ENCODE results near the gene LRRC49.
"Not testable (repeated sequence)": the region's sequence is repeated elsewhere in the genome, so short reads cannot be mapped to it uniquely, and the experiment has no call there.

The LRRC49 gene

GRCh38 chr15:70932397-70932796 lies 39.8 kb downstream of the LRRC49 start:
- H3K4me3 ChIP-seq (ENCODE audit: low read length), result no peak overlapping the region
- H3K36me3 ChIP-seq (replicated peaks; ENCODE audit: low read depth, low read length), result no peaks in the 10 kb centered on the region
- H2AFZ ChIP-seq (ENCODE audit: low read depth, low read length), result no peak overlapping the region
- H3K9me3 ChIP-seq (ENCODE audit: insufficient read depth, low read length), result no peaks in the 10 kb centered on the region
- no peak overlapping the region for H3K9ac ChIP-seq (ENCODE audit: low read length)
- H3K79me2 ChIP-seq (ENCODE audit: low read length), result no peaks in the 10 kb centered on the region
- peak overlapping the region; percentile 17 for H3K27ac ChIP-seq (ENCODE audit: low read length)
- peaks cover 29% of the 10 kb centered on the region for H3K4me1 ChIP-seq (ENCODE audit: low read length)
- peak overlapping the region; percentile 24 for H3K4me2 ChIP-seq (ENCODE audit: low read length)
- H4K20me1 ChIP-seq (ENCODE audit: insufficient read depth, low read length), result no peaks in the 10 kb centered on the region
- no peak for TF ChIP-seq EZH2phosphoT487 (IDR thresholded peaks at IDR 0.05; ENCODE audit: low read depth)
- no peak for TF ChIP-seq CTCF (IDR thresholded peaks at IDR 0.05; ENCODE audit: low read depth, low read length)
- H3K27me3 ChIP-seq (ENCODE audit: low read depth, low read length), result no peaks in the 10 kb centered on the region

- Histone ChIP-seq H3K4me2 (ENCODE audit: low read length) (no peak overlapping the region), H4K20me1 (ENCODE audit: insufficient read depth, low read length) (no peaks in the 10 kb centered on the region), H3K36me3 (replicated peaks; ENCODE audit: low read depth, low read length) (no peaks in the 10 kb centered on the region), H3K27me3 (ENCODE audit: low read depth, low read length) (no peaks in the 10 kb centered on the region), H3K4me3 (ENCODE audit: low read length) (no peak overlapping the region), H3K79me2 (ENCODE audit: low read length) (no peaks in the 10 kb centered on the region), H3K4me1 (ENCODE audit: low read length) (peaks cover 39% of the 10 kb centered on the region), H2AFZ (ENCODE audit: low read depth, low read length) (no peak overlapping the region), H3K27ac (ENCODE audit: low read length) (no peak overlapping the region), H3K9ac (ENCODE audit: low read length) (no peak overlapping the region), H3K9me3 (ENCODE audit: insufficient read depth, low read length) (no peaks in the 10 kb centered on the region)
- TF ChIP-seq CTCF (IDR thresholded peaks at IDR 0.05; ENCODE audit: low read depth, low read length), result no peak
- no peak for TF ChIP-seq EZH2phosphoT487 (IDR thresholded peaks at IDR 0.05; ENCODE audit: low read depth)
These were observed 40.8 kb downstream of the LRRC49 start for GRCh38 chr15:70933411-70933810.

GRCh38 chr15:70935631-70936030 lies 43.0 kb downstream of the LRRC49 start:
- Histone ChIP-seq H3K36me3 (replicated peaks; ENCODE audit: low read depth, low read length) (no peaks in the 10 kb centered on the region), H3K4me1 (ENCODE audit: low read length) (peaks cover 49% of the 10 kb centered on the region), H4K20me1 (ENCODE audit: insufficient read depth, low read length) (no peaks in the 10 kb centered on the region), H3K4me2 (ENCODE audit: low read length) (no peak overlapping the region), H3K4me3 (ENCODE audit: low read length) (no peak overlapping the region), H3K27me3 (ENCODE audit: low read depth, low read length) (no peaks in the 10 kb centered on the region), H3K9ac (ENCODE audit: low read length) (no peak overlapping the region), H3K79me2 (ENCODE audit: low read length) (no peaks in the 10 kb centered on the region), H2AFZ (ENCODE audit: low read depth, low read length) (no peak overlapping the region), H3K9me3 (ENCODE audit: insufficient read depth, low read length) (no peaks in the 10 kb centered on the region), H3K27ac (ENCODE audit: low read length) (no peak overlapping the region)
- no peak for TF ChIP-seq EZH2phosphoT487 (IDR thresholded peaks at IDR 0.05; ENCODE audit: low read depth)
- TF ChIP-seq CTCF (IDR thresholded peaks at IDR 0.05; ENCODE audit: low read depth, low read length), result no peak

- no peak overlapping the region for H2AFZ ChIP-seq (ENCODE audit: low read depth, low read length)
- no peaks in the 10 kb centered on the region for H3K79me2 ChIP-seq (ENCODE audit: low read length)
- no peak overlapping the region for H3K4me3 ChIP-seq (ENCODE audit: low read length)
- no peaks in the 10 kb centered on the region for H3K27me3 ChIP-seq (ENCODE audit: low read depth, low read length)
- no peak overlapping the region for H3K27ac ChIP-seq (ENCODE audit: low read length)
- no peaks in the 10 kb centered on the region for H4K20me1 ChIP-seq (ENCODE audit: insufficient read depth, low read length)
- H3K9ac ChIP-seq (ENCODE audit: low read length), result no peak overlapping the region
- H3K4me2 ChIP-seq (ENCODE audit: low read length), result no peak overlapping the region
- no peaks in the 10 kb centered on the region for H3K9me3 ChIP-seq (ENCODE audit: insufficient read depth, low read length)
- no peaks in the 10 kb centered on the region for H3K36me3 ChIP-seq (replicated peaks; ENCODE audit: low read depth, low read length)
- H3K4me1 ChIP-seq (ENCODE audit: low read length), result peaks cover 49% of the 10 kb centered on the region
- TF ChIP-seq CTCF (IDR thresholded peaks at IDR 0.05; ENCODE audit: low read depth, low read length), result no peak
- no peak for TF ChIP-seq EZH2phosphoT487 (IDR thresholded peaks at IDR 0.05; ENCODE audit: low read depth)
These were observed 43.7 kb downstream of the LRRC49 start for GRCh38 chr15:70936326-70936725.

- not testable (repeated sequence) for H3K9me3 ChIP-seq (ENCODE audit: insufficient read depth, low read length); H3K36me3 ChIP-seq (replicated peaks; ENCODE audit: low read depth, low read length); H3K79me2 ChIP-seq (ENCODE audit: low read length); H3K4me2 ChIP-seq (ENCODE audit: low read length); H3K4me3 ChIP-seq (ENCODE audit: low read length); H3K27me3 ChIP-seq (ENCODE audit: low read depth, low read length); H3K27ac ChIP-seq (ENCODE audit: low read length); H2AFZ ChIP-seq (ENCODE audit: low read depth, low read length); H3K9ac ChIP-seq (ENCODE audit: low read length); H4K20me1 ChIP-seq (ENCODE audit: insufficient read depth, low read length)
- H3K4me1 ChIP-seq (ENCODE audit: low read length), result peaks cover 11% of the 10 kb centered on the region
These were observed 50.7 kb downstream of the LRRC49 start for GRCh38 chr15:70943285-70943684.
